Measurements from ENCODE around the gene SIGLEC11. TPM values are rescaled to one million over a fixed set of nuclear protein-coding genes. Genes with fewer than 3 reads are reported as not detected.
"Not testable (repeated sequence)": the region's sequence is repeated elsewhere in the genome, so short reads cannot be mapped to it uniquely, and the experiment has no call there.

Gene SIGLEC11
- polyA plus RNA-seq, 1 donor, result 0.77 TPM

DNA sequence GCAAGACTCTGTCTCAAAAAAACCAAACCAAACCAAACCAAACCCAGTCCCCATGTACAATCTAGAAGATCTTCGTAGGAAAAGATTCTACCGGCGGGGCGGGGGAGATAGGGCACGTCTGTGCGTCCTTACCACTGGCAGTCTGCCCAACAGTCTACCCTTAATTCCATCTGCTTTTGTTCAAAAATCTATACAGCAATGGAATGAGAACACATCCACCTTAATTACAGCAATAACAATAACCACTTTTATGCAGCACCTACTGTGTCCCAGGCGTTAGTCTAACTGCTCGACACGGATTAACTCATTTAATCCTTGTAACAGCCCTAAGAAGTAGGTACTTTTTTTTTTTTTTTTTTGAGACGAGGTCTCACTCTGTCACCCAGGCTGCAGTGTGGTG, 34.5 kb downstream of the SIGLEC11 start:
- no peak for DNase-seq (ENCODE audit: low read depth)

DNA sequence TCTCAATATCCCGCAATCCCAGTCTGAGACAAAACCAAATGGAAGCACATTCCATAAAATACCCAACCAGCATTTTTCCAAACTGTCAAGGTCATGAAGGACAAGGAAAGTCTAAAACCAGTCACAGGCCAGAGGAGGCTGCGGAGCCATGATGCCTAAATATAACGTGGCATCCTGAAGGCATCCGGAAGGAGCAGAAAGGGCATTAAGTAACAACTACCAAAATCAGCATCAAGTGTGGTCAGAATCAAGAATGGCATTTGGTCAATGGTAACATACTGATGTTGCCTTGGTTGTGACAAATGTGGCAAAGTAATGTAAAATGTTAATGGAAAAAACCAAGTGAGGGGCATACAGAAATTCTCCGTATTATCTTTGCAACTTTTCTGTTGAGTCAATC, 35.5 kb downstream of the SIGLEC11 start:
- no peak for DNase-seq (ENCODE audit: low read depth)

DNA sequence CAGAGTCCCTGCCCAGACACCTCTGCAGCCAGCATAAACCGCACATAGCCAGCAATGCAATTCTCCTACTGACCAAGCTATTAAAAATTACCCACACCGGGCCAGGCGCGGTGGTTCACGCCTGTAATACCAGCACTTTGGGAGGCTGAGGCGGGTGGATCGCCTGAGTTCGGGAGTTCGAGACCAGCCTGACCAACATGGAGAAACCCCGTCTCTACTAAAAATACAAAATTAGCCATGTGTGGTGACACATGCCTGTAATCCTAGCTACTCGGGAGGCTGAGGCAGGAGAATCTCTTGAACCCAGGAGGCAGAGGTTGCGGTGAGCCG, 36.1 kb downstream of the SIGLEC11 start:
- not testable (repeated sequence) for DNase-seq (ENCODE audit: low read depth)

DNA sequence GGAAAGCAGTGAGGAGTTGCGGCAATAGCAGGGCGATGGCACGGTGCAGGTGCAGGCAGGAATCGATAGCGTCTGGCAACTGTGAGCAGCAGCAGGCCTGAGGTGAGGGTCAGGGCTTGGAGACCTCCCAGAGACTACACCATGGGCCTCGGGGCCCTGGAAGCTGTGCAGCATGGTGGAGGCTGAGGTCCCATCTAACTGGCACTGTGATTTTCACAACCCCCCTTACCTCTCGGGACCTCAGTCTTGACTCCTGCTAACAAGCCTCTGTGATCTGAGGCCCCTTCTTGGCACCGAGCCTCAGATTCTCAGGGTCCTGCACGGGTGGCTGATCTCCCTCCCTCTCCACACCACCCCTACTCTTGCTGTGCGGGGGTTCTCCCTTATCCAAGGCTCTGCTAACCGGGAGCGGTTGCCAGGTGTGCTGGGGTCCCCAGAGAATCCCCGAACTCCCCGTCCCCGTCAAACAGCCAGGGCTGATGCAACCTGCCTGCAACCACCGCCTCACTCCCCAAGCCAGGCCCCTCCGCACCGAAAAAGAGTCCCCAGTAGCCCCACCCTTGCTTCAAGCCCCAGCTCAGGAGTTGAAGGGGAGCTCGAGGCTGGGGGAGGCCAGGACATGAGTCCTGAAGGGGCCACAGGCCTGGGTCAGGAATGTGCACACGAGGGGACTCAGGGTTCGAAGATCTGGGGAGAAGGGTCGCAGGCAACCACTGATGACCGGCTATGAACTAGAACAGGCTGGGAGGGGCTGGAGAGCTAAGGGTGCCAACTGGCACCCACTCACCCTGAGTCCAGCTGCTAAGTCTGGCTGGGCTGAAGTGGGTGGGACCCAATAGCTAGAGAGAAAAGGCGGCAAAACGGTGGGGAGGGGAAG, 36.7 kb downstream of the SIGLEC11 start:
- no peak for DNase-seq (ENCODE audit: low read depth)

GRCh38 chr19:49923055-49924003, 37.6 kb downstream of the SIGLEC11 start:
- no peak for DNase-seq (ENCODE audit: low read depth)

- DNase-seq (ENCODE audit: low read depth), result no peak
Measured at GRCh38 chr19:49921871-49922795, 38.8 kb downstream of the SIGLEC11 start.

GRCh38 chr19:49920624-49921363, 40.2 kb downstream of the SIGLEC11 start:
- DNase-seq (ENCODE audit: low read depth), result no peak

DNA sequence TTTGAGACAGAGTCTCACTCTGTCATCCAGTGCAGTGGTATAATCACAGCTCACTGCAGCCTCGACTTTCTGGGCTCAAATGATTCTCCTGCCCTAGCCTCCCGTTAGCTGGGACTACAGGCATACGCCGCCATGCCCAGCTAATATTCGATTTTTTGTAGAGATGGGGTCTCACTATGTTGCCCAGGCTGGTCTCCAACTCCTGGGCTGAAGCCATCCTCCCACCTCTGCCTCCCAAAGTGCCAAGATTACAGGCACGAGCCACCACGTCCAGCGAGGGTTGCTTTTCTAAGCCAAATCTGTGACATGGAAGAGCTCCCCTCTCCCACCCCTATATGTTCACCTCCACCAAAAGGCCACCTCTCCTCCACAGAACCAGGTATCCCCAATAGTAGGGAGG, 42.9 kb downstream of the SIGLEC11 start:
- no peak for DNase-seq (ENCODE audit: low read depth)

GRCh38 chr19:49916839-49917733, 43.9 kb downstream of the SIGLEC11 start:
- DNase-seq (ENCODE audit: low read depth), result no peak

GRCh38 chr19:49915271-49915670, 45.7 kb downstream of the SIGLEC11 start:
- no peak for DNase-seq (ENCODE audit: low read depth)

DNA sequence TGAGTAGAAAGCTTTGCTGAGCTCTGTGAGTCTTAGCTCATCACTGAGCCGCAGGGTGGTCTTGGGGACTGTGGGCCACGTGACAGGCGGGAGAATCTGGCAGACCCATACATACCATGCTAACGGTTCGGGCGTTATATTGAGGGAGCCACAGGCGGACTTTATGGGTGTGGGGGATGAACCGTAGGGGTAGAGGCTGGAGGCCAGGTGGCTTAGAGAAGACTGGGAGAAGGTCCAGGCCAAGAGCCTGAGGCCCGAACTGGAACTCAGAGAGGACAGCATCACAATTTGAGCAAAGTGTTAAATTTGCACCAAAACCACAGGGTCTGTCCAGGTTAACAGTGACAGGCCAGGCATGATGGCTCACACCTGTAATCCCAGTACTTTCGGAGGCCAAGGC, 47.3 kb downstream of the SIGLEC11 start:
- DNase-seq (ENCODE audit: low read depth), result no peak

DNA sequence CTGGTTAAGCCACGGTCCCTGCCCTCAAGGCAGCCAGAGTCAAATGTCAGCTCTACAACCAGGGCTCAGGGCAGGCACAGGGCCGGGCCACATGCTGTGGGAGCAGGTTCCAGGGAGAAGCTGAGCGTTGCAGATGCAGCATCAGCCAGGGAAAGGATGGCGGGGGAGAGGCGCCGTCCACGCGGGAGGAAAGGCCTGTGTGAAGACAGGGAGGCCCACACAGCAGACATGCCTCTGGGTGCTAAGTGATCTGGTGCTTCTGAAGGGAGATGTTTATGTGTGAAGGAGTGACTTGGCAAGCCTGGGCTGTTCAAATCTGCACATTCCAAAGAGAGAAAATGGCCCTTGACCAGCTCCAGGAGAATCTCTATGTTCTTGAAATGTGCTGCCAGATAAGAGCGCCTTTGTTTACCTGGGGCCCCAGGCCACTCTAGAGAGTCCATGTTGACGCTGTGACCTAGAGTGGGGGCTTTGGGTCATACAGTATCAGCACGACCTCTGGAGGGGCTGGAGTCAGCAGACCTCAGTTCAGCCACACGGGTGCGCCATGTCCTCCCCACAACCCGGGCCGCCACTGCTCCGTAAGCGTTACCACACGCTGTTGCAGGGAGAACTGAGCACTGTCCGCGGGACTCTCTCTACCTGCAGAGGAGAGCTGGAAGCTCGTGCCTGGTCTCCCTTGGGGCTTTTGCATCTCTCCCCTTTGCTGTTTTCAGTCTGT, 47.8 kb downstream of the SIGLEC11 start:
- no peak for DNase-seq (ENCODE audit: low read depth)

GRCh38 chr19:49911381-49912145, 49.4 kb downstream of the SIGLEC11 start:
- DNase-seq (ENCODE audit: low read depth), result no peak

DNA sequence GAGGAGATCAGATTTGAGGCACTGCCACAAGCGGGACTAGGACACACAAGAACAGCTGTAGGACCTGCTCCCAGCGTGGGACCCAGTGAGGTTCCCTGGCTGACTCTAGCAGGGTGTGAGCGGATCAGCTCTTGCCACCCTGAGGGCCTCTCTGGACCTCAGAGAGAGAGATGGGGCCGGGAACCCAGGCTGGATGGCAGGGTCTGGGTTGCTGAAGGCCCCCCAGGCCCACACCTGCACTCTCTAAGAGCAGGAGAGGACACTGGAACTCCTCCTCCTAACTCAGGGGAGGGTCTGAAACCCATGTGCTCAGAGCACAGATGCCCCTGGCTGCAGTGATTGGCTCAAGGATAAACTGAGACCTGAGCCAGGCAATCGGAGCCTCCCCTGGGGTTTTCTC, 50.8 kb downstream of the SIGLEC11 start:
- DNase-seq (ENCODE audit: low read depth), result no peak

DNA sequence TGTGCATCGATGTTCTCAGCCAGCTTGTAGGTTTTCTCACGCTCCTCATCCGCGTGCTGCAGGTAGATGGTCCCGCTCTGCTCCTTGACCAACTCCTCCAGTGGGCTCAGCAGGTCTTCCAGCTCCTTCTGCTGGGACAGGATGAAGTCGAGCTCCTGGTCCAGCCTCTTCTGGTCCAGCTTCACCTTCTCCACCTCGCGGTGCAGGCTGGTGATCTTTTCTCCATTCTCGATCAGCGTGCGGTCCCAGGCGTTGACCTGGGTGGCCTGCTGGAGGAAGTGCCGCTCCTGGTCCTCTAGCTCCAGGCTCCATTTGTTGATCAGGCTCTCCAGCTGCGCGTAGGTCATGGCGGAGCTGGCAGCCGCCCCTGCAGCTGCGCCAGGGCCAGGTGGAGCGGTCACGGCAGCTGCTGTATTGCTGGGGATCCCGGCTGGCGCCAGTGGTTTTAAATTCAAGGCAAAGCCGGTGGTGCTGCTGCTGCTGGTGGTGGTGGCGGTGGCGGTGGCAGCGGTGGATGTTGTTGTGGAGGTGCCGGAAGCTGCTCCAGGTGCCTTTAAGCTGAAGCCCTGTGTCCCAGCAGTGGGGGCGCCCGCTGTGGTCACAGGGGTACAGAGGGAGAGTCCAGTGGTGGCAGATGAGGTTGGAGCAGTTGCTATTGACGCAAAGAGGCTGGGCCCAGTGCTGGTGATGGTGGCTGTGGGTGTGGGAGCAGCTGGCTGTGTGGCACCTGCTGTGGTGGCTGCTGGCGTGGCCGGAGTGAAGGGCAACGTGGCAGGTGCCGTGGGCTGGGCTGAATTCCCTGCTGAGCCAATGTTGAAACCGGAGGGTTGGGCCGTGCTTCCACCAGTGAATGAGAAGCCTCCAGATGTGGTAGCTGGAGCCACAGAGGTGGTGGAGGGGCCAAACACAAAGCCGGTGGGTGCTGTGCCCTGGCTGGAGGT, 52.2 kb downstream of the SIGLEC11 start:
- DNase-seq (ENCODE audit: low read depth), result no peak

- no peak for DNase-seq (ENCODE audit: low read depth)
Measured at GRCh38 chr19:49907745-49908446, 53.1 kb downstream of the SIGLEC11 start.

Data from forelimb muscle (tissue), 1 donor.